ENCODE measurements around the gene DGKI. TPM values are rescaled to one million over a fixed set of nuclear protein-coding genes. Genes with fewer than 3 reads are reported as not detected.

DGKI gene
- total RNA-seq, 1 experiment from 2014 or later = 0.15 TPM

GRCh38 chr7:137545059-137545716 is 301.6 kb downstream of the DGKI start:
- RAD21 ChIA-PET (ENCODE audit: low non-redundant PET in 1 of 2, low total read pairs in 2 of 2, uncharacterized antibody in 2 of 2, unreplicated experiment in 2 of 2) = no interaction called here
- POLR2A ChIA-PET = no interaction called here
- no peak overlapping the region for H3K4me3 ChIP-seq (replicated peaks in 1 of 2; ENCODE audit: low read depth in 1 of 2, low read length in 2 of 2)
- intact Hi-C loops (cut with micrococcal nuclease) = no loop called here
- no peak overlapping the region for H3K4me2 ChIP-seq (ENCODE audit: low read length)
- H3K27ac ChIP-seq (ENCODE audit: low read depth, low read length) = no peak overlapping the region
- H3K27me3 ChIP-seq (ENCODE audit: insufficient read depth, low read length) = no peaks in the 10 kb centered on the region
- no peaks in the 10 kb centered on the region for H3K36me3 ChIP-seq (ENCODE audit: control insufficient read depth in 1 of 2, insufficient read depth in 2 of 2, low read length in 2 of 2)
- no peak for DNase-seq (ENCODE audit: low read depth, low spot score)
- no peaks in the 10 kb centered on the region for H4K20me1 ChIP-seq (ENCODE audit: insufficient read depth)
- BruUV-seq (replicated peaks) = no TSS peak
- H3K79me2 ChIP-seq (ENCODE audit: insufficient read depth, low read length) = no peaks in the 10 kb centered on the region
- H3K9me3 ChIP-seq (ENCODE audit: control insufficient read depth in 1 of 2, insufficient read depth in 1 of 2, low read depth in 1 of 2, low read length in 2 of 2) = no peaks in the 10 kb centered on the region
- TF ChIP-seq FOSL1 (IDR thresholded peaks at IDR 0.05; ENCODE audit: low read depth) (no peak), EGR1 (IDR thresholded peaks at IDR 0.05; ENCODE audit: low read depth) (no peak), RAD21 (IDR thresholded peaks at IDR 0.05; ENCODE audit: low read depth) (no peak), YY1 (IDR thresholded peaks at IDR 0.05; ENCODE audit: extremely low read depth, insufficient replicate concordance, low read depth, low read length) (no peak), JUND (IDR thresholded peaks at IDR 0.05) (no peak), POLR2AphosphoS5 (IDR thresholded peaks at IDR 0.05; ENCODE audit: low read depth, low read length) (no peak), CEBPB (IDR thresholded peaks at IDR 0.05; ENCODE audit: low read depth) (no peak), SRF (IDR thresholded peaks at IDR 0.05; ENCODE audit: low read depth) (no peak), CBX3 (IDR thresholded peaks at IDR 0.05; ENCODE audit: low read depth) (no peak), CTCF (IDR thresholded peaks at IDR 0.05 in 2 of 3, conservative IDR thresholded peaks at IDR 0.05 in 1 of 3; ENCODE audit: borderline replicate concordance in 1 of 3, insufficient read depth in 1 of 3, low read depth in 2 of 3, low read length in 2 of 3) (no peak), MAX (IDR thresholded peaks at IDR 0.05) (no peak), SIN3A (IDR thresholded peaks at IDR 0.05; ENCODE audit: low read depth) (no peak), POLR2A (IDR thresholded peaks at IDR 0.05; ENCODE audit: borderline replicate concordance, extremely low read depth, insufficient read depth, insufficient read length) (no peak), SP1 (IDR thresholded peaks at IDR 0.05; ENCODE audit: low read depth) (no peak), ZFX (IDR thresholded peaks at IDR 0.05) (no peak), EZH2phosphoT487 (IDR thresholded peaks at IDR 0.05; ENCODE audit: borderline replicate concordance) (no peak), TCF7L2 (IDR thresholded peaks at IDR 0.05; ENCODE audit: borderline replicate concordance, extremely low read depth, insufficient read depth, insufficient read length) (no peak), EZH2 (IDR thresholded peaks at IDR 0.05) (no peak), ZBTB33 (IDR thresholded peaks at IDR 0.05; ENCODE audit: extremely low read depth, insufficient replicate concordance, low read length) (no peak)
- no peak for ATAC-seq
- CTCF ChIA-PET = no interaction called here
- H3K9me2 ChIP-seq (ENCODE audit: insufficient read depth) = no peaks in the 10 kb centered on the region
- H2AFZ ChIP-seq (ENCODE audit: low read depth, low read length, poor library complexity, severe bottlenecking) = no peak overlapping the region
- H3K4me1 ChIP-seq (ENCODE audit: control insufficient read depth in 1 of 2, insufficient read depth in 2 of 2, low read length in 2 of 2) = no peaks in the 10 kb centered on the region
- H3K9ac ChIP-seq (ENCODE audit: low read length) = no peak overlapping the region

Measured in HCT116 (cell line).